Liver (tissue), 9 donors: ENCODE measurements around the gene MFAP2. TPM values are rescaled to one million over a fixed set of nuclear protein-coding genes. Genes with fewer than 3 reads are reported as not detected.

Source experiments
- DNase-seq: peaks from one replicate; pipeline ENCODE4 v3.0.0-alpha.2; 2017; ENCODE audit warnings: low spot score
- H3K27ac ChIP-seq, 2 donors: one replicate each; pipeline ENCODE4 v1.7.0; 2013; ENCODE audit warnings: inconsistent platforms in 2 of 2, low read length in 2 of 2, control low read depth in 1 of 2, low read depth in 1 of 2, mild to moderate bottlenecking in 1 of 2
- H3K27me3 ChIP-seq, 4 donors: one replicate each; pipeline versions ENCODE4 v1.6.1 to v1.7.0; 2013; ENCODE audit warnings: low read length in 3 of 4, inconsistent platforms in 1 of 4, mild to moderate bottlenecking in 1 of 4, moderate library complexity in 1 of 4; ENCODE audit not compliant: control insufficient read depth in 4 of 4, insufficient read depth in 4 of 4
- H3K36me3 ChIP-seq, 4 donors: one replicate each; pipeline versions ENCODE4 v1.6.1 to v1.7.0; 2013; ENCODE audit warnings: low read length in 3 of 4, mild to moderate bottlenecking in 3 of 4, low read depth in 1 of 4, moderate library complexity in 1 of 4; ENCODE audit not compliant: control insufficient read depth in 4 of 4, insufficient read depth in 3 of 4
- H3K4me1 ChIP-seq, 4 donors: one replicate each; pipeline versions ENCODE4 v1.6.1 to v1.7.0; 2013; ENCODE audit warnings: low read length in 3 of 4, mild to moderate bottlenecking in 3 of 4, moderate library complexity in 1 of 4; ENCODE audit not compliant: control insufficient read depth in 4 of 4, insufficient read depth in 4 of 4
- H3K4me3 ChIP-seq, 3 donors: one replicate each; pipeline versions ENCODE4 v1.6.1 to v1.7.0; 2013; ENCODE audit warnings: low read length in 3 of 3, control low read depth in 1 of 3, low read depth in 1 of 3, mild to moderate bottlenecking in 1 of 3
- H3K9ac ChIP-seq, 2 donors: one replicate each; pipeline ENCODE4 v1.7.0; 2013; ENCODE audit warnings: low read length in 2 of 2, mild to moderate bottlenecking in 2 of 2, moderate library complexity in 2 of 2, control low read depth in 1 of 2, low read depth in 1 of 2
- H3K9me3 ChIP-seq, 4 donors: one replicate each; pipeline versions ENCODE4 v1.6.1 to v1.7.0; 2013; ENCODE audit warnings: low read length in 3 of 4; ENCODE audit not compliant: control insufficient read depth in 4 of 4
- EGR1 ChIP-seq, 2 donors: IDR thresholded peaks; 2 replicates each; pipeline ENCODE4 v1.6.1; 2016 to 2018; ENCODE audit warnings: antibody characterized with exemption in 2 of 2, low read depth in 2 of 2
- FOXA1 ChIP-seq: IDR thresholded peaks from 2 replicates; pipeline ENCODE4 v1.6.1; 2016; ENCODE audit warnings: antibody characterized with exemption
- FOXA2 ChIP-seq: IDR thresholded peaks from 2 replicates; pipeline ENCODE4 v1.6.1; 2016; ENCODE audit warnings: antibody characterized with exemption
- GABPA ChIP-seq, 2 donors: IDR thresholded peaks in 1 of 2; conservative IDR thresholded peaks in 1 of 2; 2 replicates each; pipeline ENCODE4 v1.6.1; 2016; ENCODE audit warnings: antibody characterized with exemption in 2 of 2, mild to moderate bottlenecking in 1 of 2, moderate library complexity in 1 of 2
- JUND ChIP-seq, 2 donors: IDR thresholded peaks; 2 replicates each; pipeline ENCODE4 v1.6.1; 2016; ENCODE audit warnings: antibody characterized with exemption in 2 of 2
- NR2F2 ChIP-seq: IDR thresholded peaks from 2 replicates; pipeline ENCODE4 v1.6.1; 2016; ENCODE audit warnings: antibody characterized with exemption
- RXRA ChIP-seq, 2 donors: IDR thresholded peaks; 2 replicates each; pipeline ENCODE4 v1.6.1; 2017 to 2018; ENCODE audit warnings: antibody characterized with exemption in 2 of 2, mild to moderate bottlenecking in 1 of 2
- SP1 ChIP-seq: IDR thresholded peaks from 2 replicates; pipeline ENCODE4 v1.6.1; 2018; ENCODE audit warnings: antibody characterized with exemption, mild to moderate bottlenecking
- TAF1 ChIP-seq: conservative IDR thresholded peaks from 2 replicates; pipeline ENCODE4 v1.6.1; 2016; ENCODE audit warnings: antibody characterized with exemption, mild to moderate bottlenecking
- YY1 ChIP-seq: IDR thresholded peaks from 2 replicates; pipeline ENCODE4 v1.6.1; 2016; ENCODE audit warnings: antibody characterized with exemption, mild to moderate bottlenecking
- WGBS: extraction: QIAGEN DNeasy Blood & Tissue Kit; methylation state at CpG from one replicate; pipeline ENCODE4 v1.1.7; 2013; 5-methylcytosine and 5-hydroxymethylcytosine counted together
- polyA plus RNA-seq, 2 donors: library from polyadenylated mRNA; stranded (reverse) in 1 of 2; unstranded in 1 of 2; fragments of 200-250 nt in 1 of 2; fragments of >200 nt in 1 of 2; fragmentation: Nextera tagmentation in 1 of 2; extraction: Ambion mirVana in 1 of 2; gene quantifications; one replicate each; pipeline versions ENCODE4 v1.2.1 to v1.2.3, GENCODE V29; 2013 to 2015
- total RNA-seq, 2 donors: library from RNA; depleted of rRNA; stranded (reverse); fragments of >200 nt; gene quantifications; one replicate each; pipeline ENCODE4 v1.2.3, GENCODE V29; 2014
- TF ChIP-seq, protein P1 (sequence below): fragments of 150-350 bp; IDR thresholded peaks from 2 replicates; pipeline ENCODE4 v1.5.1; 2017; ENCODE audit warnings: improper control_type of control experiment, low read depth, low read length; ENCODE audit not compliant: missing input control
- TF ChIP-seq, protein P2 (sequence below): IDR thresholded peaks from 2 replicates; pipeline ENCODE4 v1.6.1; 2016; ENCODE audit warnings: antibody characterized with exemption, mild to moderate bottlenecking
- TF ChIP-seq, protein P3 (sequence below): IDR thresholded peaks from 2 replicates; pipeline ENCODE4 v1.6.1; 2016; ENCODE audit warnings: antibody characterized with exemption
- TF ChIP-seq, protein P4 (sequence below): IDR thresholded peaks from 2 replicates; pipeline ENCODE4 v1.6.1; 2016; ENCODE audit warnings: antibody characterized with exemption
- donor health status: healthy.
- donor health status: healthy.
- donor health status: healthy.
- donor health status: healthy.
- donor health status: healthy.

The MFAP2 gene
- total and polyA plus RNA-seq, 4 donors: 0.25 to 1.4 (median 0.74) TPM

DNA sequence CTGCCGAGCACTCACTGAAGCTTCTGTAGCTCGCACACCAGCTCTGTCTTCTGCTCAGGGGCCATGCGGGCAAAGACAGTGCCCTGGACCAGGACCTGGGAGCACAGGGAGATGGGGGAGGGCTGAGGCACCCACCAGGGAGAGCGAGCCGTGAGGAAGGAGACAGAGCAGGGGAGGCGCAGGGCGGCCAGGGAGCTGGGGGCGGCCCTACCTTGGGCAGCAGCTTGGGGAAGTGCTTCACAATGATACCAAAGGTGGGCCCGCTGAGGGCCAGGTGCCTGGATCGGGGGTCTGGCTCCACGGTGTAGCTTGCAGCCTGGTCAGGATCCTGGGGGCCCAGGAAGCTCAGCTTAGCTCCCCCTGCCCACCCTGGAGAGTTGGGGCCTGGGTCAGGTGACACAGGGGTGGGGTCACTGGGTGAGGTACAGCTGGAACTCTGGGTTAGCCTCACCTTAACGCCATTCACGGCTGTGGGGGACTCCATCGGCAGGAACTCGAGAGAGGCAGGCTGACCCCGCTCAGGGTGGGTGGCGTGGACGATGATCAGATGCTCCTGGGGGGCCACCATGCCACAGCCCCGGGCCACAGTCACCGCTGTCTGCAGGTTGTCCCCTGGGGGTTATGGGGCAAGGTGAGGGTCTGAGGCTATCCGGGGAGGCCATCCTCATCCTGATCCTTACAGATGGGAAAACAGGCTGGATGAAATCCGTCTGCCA is 9.4 kb upstream of the MFAP2 start:
- Histone ChIP-seq H3K27me3 (no peaks in the 10 kb centered on the region), H3K36me3 (peaks cover 2 to 23% (median 8%) of the 10 kb centered on the region in 4 donors), H3K4me1 (no peaks in the 10 kb centered on the region), H3K4me3 (no peak overlapping the region), H3K9ac (no peak overlapping the region), H3K27ac (no peak overlapping the region), H3K9me3 (no peaks in the 10 kb centered on the region)
- no peak for DNase-seq
- TF ChIP-seq, protein P1, sequence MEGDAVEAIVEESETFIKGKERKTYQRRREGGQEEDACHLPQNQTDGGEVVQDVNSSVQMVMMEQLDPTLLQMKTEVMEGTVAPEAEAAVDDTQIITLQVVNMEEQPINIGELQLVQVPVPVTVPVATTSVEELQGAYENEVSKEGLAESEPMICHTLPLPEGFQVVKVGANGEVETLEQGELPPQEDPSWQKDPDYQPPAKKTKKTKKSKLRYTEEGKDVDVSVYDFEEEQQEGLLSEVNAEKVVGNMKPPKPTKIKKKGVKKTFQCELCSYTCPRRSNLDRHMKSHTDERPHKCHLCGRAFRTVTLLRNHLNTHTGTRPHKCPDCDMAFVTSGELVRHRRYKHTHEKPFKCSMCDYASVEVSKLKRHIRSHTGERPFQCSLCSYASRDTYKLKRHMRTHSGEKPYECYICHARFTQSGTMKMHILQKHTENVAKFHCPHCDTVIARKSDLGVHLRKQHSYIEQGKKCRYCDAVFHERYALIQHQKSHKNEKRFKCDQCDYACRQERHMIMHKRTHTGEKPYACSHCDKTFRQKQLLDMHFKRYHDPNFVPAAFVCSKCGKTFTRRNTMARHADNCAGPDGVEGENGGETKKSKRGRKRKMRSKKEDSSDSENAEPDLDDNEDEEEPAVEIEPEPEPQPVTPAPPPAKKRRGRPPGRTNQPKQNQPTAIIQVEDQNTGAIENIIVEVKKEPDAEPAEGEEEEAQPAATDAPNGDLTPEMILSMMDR: no peak
- TF ChIP-seq EGR1 (IDR thresholded peaks at IDR 0.05; ENCODE audit: low read depth in 2 of 2) (no peak), GABPA (IDR thresholded peaks at IDR 0.05 in 1 of 2, conservative IDR thresholded peaks at IDR 0.05 in 1 of 2) (no peak), TAF1 (no peak), FOXA1 (no peak)
- 97% methylated on average over 22 of the region's 22 CpGs for WGBS

DNA sequence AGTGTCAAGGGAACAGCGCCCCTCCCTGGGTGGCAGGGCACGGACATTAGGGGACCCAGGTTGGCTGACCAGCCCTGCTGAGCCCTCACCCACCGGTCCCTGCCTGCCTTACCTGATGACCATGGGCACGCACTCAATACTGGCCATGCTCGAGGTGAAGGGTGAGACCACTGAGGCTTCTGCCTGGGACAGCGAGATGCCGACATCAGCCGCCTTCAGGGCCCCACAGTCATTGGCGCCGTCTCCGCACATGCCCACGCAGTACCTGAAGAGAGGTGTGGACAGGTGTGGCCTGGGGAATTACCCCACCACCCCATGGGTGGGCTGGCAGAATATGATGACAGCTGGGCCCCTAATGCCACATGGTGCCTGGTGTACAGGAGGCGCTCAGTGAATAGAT is 7.8 kb upstream of the MFAP2 start:
- no peak for DNase-seq
- WGBS: 90% methylated on average over 13 of the region's 13 CpGs
- TF ChIP-seq JUND (IDR thresholded peaks at IDR 0.05) (no peak), RXRA (IDR thresholded peaks at IDR 0.05) (no peak), FOXA2 (no peak), FOXA1 (no peak), SP1 (no peak), YY1 (no peak), NR2F2 (no peak), GABPA (IDR thresholded peaks at IDR 0.05 in 1 of 2, conservative IDR thresholded peaks at IDR 0.05 in 1 of 2) (no peak)
- TF ChIP-seq, protein P2, sequence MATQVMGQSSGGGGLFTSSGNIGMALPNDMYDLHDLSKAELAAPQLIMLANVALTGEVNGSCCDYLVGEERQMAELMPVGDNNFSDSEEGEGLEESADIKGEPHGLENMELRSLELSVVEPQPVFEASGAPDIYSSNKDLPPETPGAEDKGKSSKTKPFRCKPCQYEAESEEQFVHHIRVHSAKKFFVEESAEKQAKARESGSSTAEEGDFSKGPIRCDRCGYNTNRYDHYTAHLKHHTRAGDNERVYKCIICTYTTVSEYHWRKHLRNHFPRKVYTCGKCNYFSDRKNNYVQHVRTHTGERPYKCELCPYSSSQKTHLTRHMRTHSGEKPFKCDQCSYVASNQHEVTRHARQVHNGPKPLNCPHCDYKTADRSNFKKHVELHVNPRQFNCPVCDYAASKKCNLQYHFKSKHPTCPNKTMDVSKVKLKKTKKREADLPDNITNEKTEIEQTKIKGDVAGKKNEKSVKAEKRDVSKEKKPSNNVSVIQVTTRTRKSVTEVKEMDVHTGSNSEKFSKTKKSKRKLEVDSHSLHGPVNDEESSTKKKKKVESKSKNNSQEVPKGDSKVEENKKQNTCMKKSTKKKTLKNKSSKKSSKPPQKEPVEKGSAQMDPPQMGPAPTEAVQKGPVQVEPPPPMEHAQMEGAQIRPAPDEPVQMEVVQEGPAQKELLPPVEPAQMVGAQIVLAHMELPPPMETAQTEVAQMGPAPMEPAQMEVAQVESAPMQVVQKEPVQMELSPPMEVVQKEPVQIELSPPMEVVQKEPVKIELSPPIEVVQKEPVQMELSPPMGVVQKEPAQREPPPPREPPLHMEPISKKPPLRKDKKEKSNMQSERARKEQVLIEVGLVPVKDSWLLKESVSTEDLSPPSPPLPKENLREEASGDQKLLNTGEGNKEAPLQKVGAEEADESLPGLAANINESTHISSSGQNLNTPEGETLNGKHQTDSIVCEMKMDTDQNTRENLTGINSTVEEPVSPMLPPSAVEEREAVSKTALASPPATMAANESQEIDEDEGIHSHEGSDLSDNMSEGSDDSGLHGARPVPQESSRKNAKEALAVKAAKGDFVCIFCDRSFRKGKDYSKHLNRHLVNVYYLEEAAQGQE: no peak
- TF ChIP-seq, protein P3, sequence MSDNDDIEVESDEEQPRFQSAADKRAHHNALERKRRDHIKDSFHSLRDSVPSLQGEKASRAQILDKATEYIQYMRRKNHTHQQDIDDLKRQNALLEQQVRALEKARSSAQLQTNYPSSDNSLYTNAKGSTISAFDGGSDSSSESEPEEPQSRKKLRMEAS: no peak
- TF ChIP-seq, protein P4, sequence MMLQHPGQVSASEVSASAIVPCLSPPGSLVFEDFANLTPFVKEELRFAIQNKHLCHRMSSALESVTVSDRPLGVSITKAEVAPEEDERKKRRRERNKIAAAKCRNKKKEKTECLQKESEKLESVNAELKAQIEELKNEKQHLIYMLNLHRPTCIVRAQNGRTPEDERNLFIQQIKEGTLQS: no peak
- Histone ChIP-seq H3K4me1 (no peaks in the 10 kb centered on the region), H3K27me3 (no peaks in the 10 kb centered on the region), H3K9me3 (no peaks in the 10 kb centered on the region), H3K27ac (no peak overlapping the region), H3K4me3 (no peak overlapping the region), H3K36me3 (peaks cover 2 to 23% (median 8%) of the 10 kb centered on the region in 4 donors), H3K9ac (no peak overlapping the region)
